HG03520 (cell line): ENCODE measurements around the gene CAMKMT.
"Not testable (repeated sequence)": the region's sequence is repeated elsewhere in the genome, so short reads cannot be mapped to it uniquely, and the experiment has no call there.

Experiments
- ATAC-seq: cut with Tn5 transposase; IDR thresholded peaks from one replicate; pipeline ENCODE4 v1.9.1; 2021; ENCODE audit warnings: mild to moderate bottlenecking, moderate library complexity; ENCODE audit not compliant: unreplicated experiment

Gene CAMKMT

GRCh38 chr2:44496130-44496529 lies 134.4 kb downstream of the CAMKMT start:
- ATAC-seq: no peak

- no peak for ATAC-seq
Observed at GRCh38 chr2:44498551-44498950, 136.8 kb downstream of the CAMKMT start.

- not testable (repeated sequence) for ATAC-seq
Observed at GRCh38 chr2:44505664-44506063, 143.9 kb downstream of the CAMKMT start.

GRCh38 chr2:44510246-44510645 lies 148.5 kb downstream of the CAMKMT start:
- ATAC-seq: no peak

GRCh38 chr2:44515416-44515815 lies 153.7 kb downstream of the CAMKMT start:
- no peak for ATAC-seq

GRCh38 chr2:44519026-44519425 lies 157.3 kb downstream of the CAMKMT start:
- ATAC-seq: no peak

- ATAC-seq: no peak
Observed at GRCh38 chr2:44522846-44523245, 161.1 kb downstream of the CAMKMT start.

GRCh38 chr2:44524347-44524926 lies 162.7 kb downstream of the CAMKMT start:
- no peak for ATAC-seq

- ATAC-seq: no peak
Observed at GRCh38 chr2:44526352-44526751, 164.6 kb downstream of the CAMKMT start.

GRCh38 chr2:44528595-44528994 lies 166.8 kb downstream of the CAMKMT start:
- ATAC-seq: no peak

GRCh38 chr2:44529448-44529847 lies 167.7 kb downstream of the CAMKMT start:
- no peak for ATAC-seq

- ATAC-seq: no peak
Observed at GRCh38 chr2:44531289-44531688, 169.5 kb downstream of the CAMKMT start.

GRCh38 chr2:44532031-44532430 lies 170.3 kb downstream of the CAMKMT start:
- ATAC-seq: no peak

- no peak for ATAC-seq
Observed at GRCh38 chr2:44533508-44533907, 171.8 kb downstream of the CAMKMT start.

GRCh38 chr2:44535376-44535775 lies 173.6 kb downstream of the CAMKMT start:
- no peak for ATAC-seq

GRCh38 chr2:44537264-44537663 lies 175.5 kb downstream of the CAMKMT start:
- no peak for ATAC-seq

GRCh38 chr2:44542520-44542919 lies 180.8 kb downstream of the CAMKMT start:
- no peak for ATAC-seq

- no peak for ATAC-seq
Observed at GRCh38 chr2:44543773-44544725, 182.3 kb downstream of the CAMKMT start.

- no peak for ATAC-seq
Observed at GRCh38 chr2:44545005-44545404, 183.3 kb downstream of the CAMKMT start.

- ATAC-seq: no peak
Observed at GRCh38 chr2:44546459-44547127, 184.8 kb downstream of the CAMKMT start.

- no peak for ATAC-seq
Observed at GRCh38 chr2:44547718-44548117, 186.0 kb downstream of the CAMKMT start.
